KMS-11 (cell line): ENCODE measurements around the gene RASA3.

ENCODE experiments used
- H2AFZ ChIP-seq: fragments of 200-600 bp; sonication (generic); 2 replicates; pipeline ENCODE4 v1.6.1; 2016; ENCODE audit warnings: antibody characterized with exemption, mixed run types, low read depth
- H3K27ac ChIP-seq: fragments of 200-600 bp; sonication (generic); 2 replicates; pipeline ENCODE4 v1.6.1; 2016; ENCODE audit warnings: mild to moderate bottlenecking, mixed run types
- H3K27me3 ChIP-seq: fragments of 200-600 bp; sonication (generic); 2 replicates; pipeline ENCODE4 v1.6.1; 2017; ENCODE audit warnings: mild to moderate bottlenecking, low read depth, mixed run types, moderate library complexity; ENCODE audit not compliant: insufficient read depth
- H3K36me3 ChIP-seq: fragments of 200-600 bp; sonication (generic); 2 replicates; pipeline ENCODE4 v1.6.1; 2017; ENCODE audit warnings: mild to moderate bottlenecking, mixed run types; ENCODE audit not compliant: insufficient read depth
- H3K4me1 ChIP-seq: fragments of 200-600 bp; sonication (generic); 2 replicates; pipeline ENCODE4 v1.6.1; 2016; ENCODE audit warnings: mild to moderate bottlenecking, low read depth, mixed run types; ENCODE audit not compliant: poor library complexity, severe bottlenecking
- H3K4me2 ChIP-seq: fragments of 200-600 bp; sonication (generic); 2 replicates; pipeline ENCODE4 v1.7.0; 2016; ENCODE audit warnings: mild to moderate bottlenecking, mixed run types
- H3K4me3 ChIP-seq: fragments of 200-600 bp; sonication (generic); IDR thresholded peaks from 2 replicates; pipeline ENCODE4 v1.6.1; 2017; ENCODE audit warnings: low read depth, low read length, mixed read lengths; ENCODE audit not compliant: insufficient read depth
- H3K79me2 ChIP-seq: fragments of 200-600 bp; sonication (generic); 2 replicates; pipeline ENCODE4 v1.6.1; 2016; ENCODE audit warnings: low read depth, mixed run types; ENCODE audit not compliant: insufficient read depth
- H3K9ac ChIP-seq: fragments of 200-600 bp; sonication (generic); 2 replicates; pipeline ENCODE4 v1.6.1; 2016; ENCODE audit warnings: mild to moderate bottlenecking, mixed run types
- H4K20me1 ChIP-seq: fragments of 200-600 bp; sonication (generic); 2 replicates; pipeline ENCODE4 v1.6.1; 2016; ENCODE audit warnings: mild to moderate bottlenecking, mixed run types; ENCODE audit not compliant: insufficient read depth
- CTCF ChIP-seq: fragments of 200-600 bp; sonication (generic); conservative IDR thresholded peaks from 2 replicates; pipeline ENCODE4 v1.6.1; 2017; ENCODE audit warnings: low read depth, mild to moderate bottlenecking, antibody characterized with exemption, low read length, moderate library complexity, mixed read lengths

Gene RASA3

DNA sequence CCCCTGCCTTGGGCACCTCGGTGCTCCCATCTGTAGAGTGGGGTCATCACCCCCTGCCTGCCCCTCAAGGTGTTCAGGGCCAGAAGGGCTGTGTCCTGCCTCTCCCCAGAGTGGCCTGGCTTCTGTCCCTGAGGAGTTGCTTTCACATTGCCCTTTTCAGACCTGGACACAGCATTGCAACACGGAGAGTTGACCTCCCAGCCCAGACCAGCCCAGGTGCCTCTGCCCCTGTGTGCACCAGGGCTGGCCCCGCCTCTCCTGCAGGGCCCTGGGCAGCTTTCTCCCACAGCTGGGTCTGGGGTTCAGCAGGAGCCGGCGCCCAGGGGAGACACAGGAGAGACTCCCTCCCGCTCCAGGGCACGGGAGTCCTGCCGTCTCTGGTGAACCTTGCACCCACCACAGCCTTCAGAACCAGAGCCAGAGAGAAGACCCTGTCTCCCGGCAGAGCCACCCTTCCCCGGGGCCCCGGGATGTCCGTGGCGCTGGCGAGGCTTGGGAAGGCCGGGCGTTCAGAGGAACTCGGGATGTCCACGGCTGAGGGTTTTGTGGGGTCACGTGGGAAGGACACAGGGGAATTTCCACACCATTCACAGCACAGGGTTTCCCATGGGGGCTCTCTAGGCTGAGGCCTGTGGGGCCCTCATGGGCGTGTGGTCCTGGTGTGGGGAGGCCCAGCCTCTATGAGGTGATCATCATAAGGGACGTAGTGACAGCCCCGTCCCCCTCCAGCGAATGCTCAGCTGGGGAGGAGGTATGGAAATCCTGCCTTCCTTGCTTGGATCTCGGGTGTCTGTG is 181.8 kb downstream of the RASA3 start:
- no peak overlapping the region for H3K4me3 ChIP-seq
- no peaks in the 10 kb centered on the region for H3K4me1 ChIP-seq
- H2AFZ ChIP-seq = no peak overlapping the region
- no peaks in the 10 kb centered on the region for H3K36me3 ChIP-seq
- no peaks in the 10 kb centered on the region for H3K79me2 ChIP-seq
- H3K27me3 ChIP-seq = no peaks in the 10 kb centered on the region
- H3K9ac ChIP-seq = no peak overlapping the region
- no peaks in the 10 kb centered on the region for H4K20me1 ChIP-seq
- no peak overlapping the region for H3K27ac ChIP-seq
- H3K4me2 ChIP-seq = no peak overlapping the region
- TF ChIP-seq CTCF = no peak

DNA sequence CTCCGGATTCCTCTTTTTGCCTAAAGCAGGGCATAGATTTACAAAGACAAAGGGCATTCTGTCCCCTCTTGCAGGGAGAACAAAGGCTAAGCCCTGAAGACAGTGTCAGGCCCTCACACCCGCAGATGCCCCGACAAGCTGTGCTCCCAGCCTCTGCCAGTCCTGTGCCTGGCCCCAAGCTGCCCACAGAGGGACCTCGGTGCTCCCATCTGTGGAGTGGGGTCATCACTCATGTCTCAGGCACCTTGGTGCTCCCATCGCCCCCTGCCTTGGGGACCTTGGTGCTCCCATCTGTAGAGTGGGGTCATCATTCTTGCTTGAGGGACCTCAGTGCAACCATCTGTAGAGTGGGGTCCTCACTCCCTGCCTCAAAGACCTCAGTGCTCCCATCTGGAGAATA is 182.9 kb downstream of the RASA3 start:
- Histone ChIP-seq H2AFZ (no peak overlapping the region), H3K4me2 (no peak overlapping the region), H3K27me3 (no peaks in the 10 kb centered on the region), H3K36me3 (no peaks in the 10 kb centered on the region), H3K9ac (no peak overlapping the region), H3K27ac (no peak overlapping the region), H4K20me1 (no peaks in the 10 kb centered on the region), H3K79me2 (no peaks in the 10 kb centered on the region), H3K4me3 (no peak overlapping the region), H3K4me1 (no peaks in the 10 kb centered on the region)
- no peak for TF ChIP-seq CTCF

DNA sequence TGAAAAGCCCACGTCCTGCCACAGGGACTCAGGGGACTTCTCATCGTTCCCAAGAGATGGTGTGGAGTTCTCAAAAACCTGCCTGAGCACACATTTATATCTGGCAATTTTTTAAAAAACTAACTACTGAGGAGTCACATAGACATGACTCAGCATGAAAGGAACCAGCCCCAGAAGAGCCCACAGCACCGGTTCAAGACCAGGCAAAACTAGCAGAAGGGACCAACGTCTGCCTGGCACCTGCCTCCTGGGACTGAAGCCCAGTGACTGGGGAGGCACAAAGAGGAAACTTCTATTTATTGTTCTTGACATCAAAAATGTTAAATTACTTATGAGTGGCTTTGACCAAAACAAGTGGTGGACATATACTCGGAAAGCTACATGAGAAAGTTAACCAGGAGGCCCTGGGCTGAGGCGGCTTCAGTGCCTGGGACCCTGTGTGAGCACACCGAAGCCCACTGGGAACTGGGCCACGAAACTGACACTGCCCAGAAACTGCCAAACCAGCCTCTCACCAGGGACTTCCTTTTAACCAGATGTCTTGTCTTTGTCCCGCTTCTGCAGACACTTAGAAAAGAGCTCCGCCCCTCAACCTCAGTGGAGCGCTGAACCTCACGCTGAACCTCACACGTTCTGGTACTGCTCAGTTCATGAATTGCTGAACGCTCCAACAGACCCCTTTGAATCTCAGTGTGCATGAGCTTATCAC is 184.2 kb downstream of the RASA3 start:
- Histone ChIP-seq H3K9ac (no peak overlapping the region), H3K4me1 (no peaks in the 10 kb centered on the region)

More for the DNA sequence above, 184.2 kb downstream of the RASA3 start:
- Histone ChIP-seq H3K4me3 (no peak overlapping the region), H2AFZ (no peak overlapping the region), H3K27me3 (no peaks in the 10 kb centered on the region), H3K36me3 (no peaks in the 10 kb centered on the region), H4K20me1 (no peaks in the 10 kb centered on the region), H3K4me2 (no peak overlapping the region), H3K79me2 (no peaks in the 10 kb centered on the region), H3K27ac (no peak overlapping the region)
- TF ChIP-seq CTCF = no peak
